Naive B cell (primary cell): ENCODE measurements around the gene OPRD1. TPM values are rescaled to one million over a fixed set of nuclear protein-coding genes. Genes with fewer than 3 reads are reported as not detected.

Source experiments
- ATAC-seq, 2 donors: fragments of 150-1000 bp; cut with Tn5 transposase; 2 replicates each; pipeline ENCODE4 v1.10.0; 2021; ENCODE audit warnings: low read depth in 2 of 2, mild to moderate bottlenecking in 2 of 2, moderate library complexity in 2 of 2
- DNase-seq: peaks from one replicate; pipeline ENCODE4 v3.0.0; 2022
- H3K27ac Mint-ChIP-seq, 6 donors: one replicate each; pipeline ENCODE4 v1.8.0; 2020 to 2022; ENCODE audit warnings: mild to moderate bottlenecking in 6 of 6, mixed read lengths in 6 of 6, moderate library complexity in 5 of 6, inconsistent platforms in 2 of 6
- H3K27me3 Mint-ChIP-seq, 3 donors: one replicate each; pipeline ENCODE4 v1.8.0; 2021 to 2022; ENCODE audit warnings: mixed read lengths in 3 of 3, mild to moderate bottlenecking in 1 of 3
- H3K36me3 Mint-ChIP-seq, 2 donors: one replicate each; pipeline ENCODE4 v1.8.0; 2020 to 2022; ENCODE audit warnings: mixed read lengths in 2 of 2, inconsistent platforms in 1 of 2, mild to moderate bottlenecking in 1 of 2
- H3K4me1 Mint-ChIP-seq, 3 donors: one replicate each; pipeline ENCODE4 v1.8.0; 2020 to 2022; ENCODE audit warnings: mixed read lengths in 3 of 3, inconsistent platforms in 1 of 3, mild to moderate bottlenecking in 1 of 3, moderate library complexity in 1 of 3
- H3K4me3 Mint-ChIP-seq, 8 donors: one replicate each; pipeline ENCODE4 v1.8.0; 2020 to 2022; ENCODE audit warnings: mild to moderate bottlenecking in 8 of 8, mixed read lengths in 8 of 8, moderate library complexity in 8 of 8, inconsistent platforms in 2 of 8
- H3K9me3 Mint-ChIP-seq, 7 donors: one replicate each; pipeline ENCODE4 v1.8.0; 2020 to 2022; ENCODE audit warnings: mixed read lengths in 7 of 7, mild to moderate bottlenecking in 5 of 7, inconsistent platforms in 2 of 7, moderate library complexity in 1 of 7
- polyA plus RNA-seq, 6 donors: library from polyadenylated mRNA; unstranded; fragments of 300-500 nt; fragmentation: Illumina TruSeq; gene quantifications; one replicate each; pipeline ENCODE4 v1.2.3, GENCODE V29; 2021; ENCODE audit warnings: low read depth in 6 of 6

Gene OPRD1
- polyA plus RNA-seq, 6 donors from 2014 or later: 0.03 to 0.07 (median 0.05) TPM; not detected in 1

- DNase-seq (no peak), ATAC-seq (no peak)
- H3K9me3 Mint-ChIP-seq: no peaks in the 10 kb centered on the region
- H3K27ac Mint-ChIP-seq: peak overlapping the region in 2 of 6 donors; percentile 47 to 63
- no peaks in the 10 kb centered on the region for H3K36me3 Mint-ChIP-seq
- peaks cover 36 to 68% (median 61%) of the 10 kb centered on the region in 3 donors for H3K4me1 Mint-ChIP-seq
- no peaks in the 10 kb centered on the region for H3K27me3 Mint-ChIP-seq
- peak overlapping the region in 3 of 8 donors; percentile 29 to 53 (median 33) for H3K4me3 Mint-ChIP-seq
Observed at GRCh38 chr1:28917757-28918118, 105.8 kb downstream of the OPRD1 start.

Other genes starting within 250 kb of the OPRD1 start
- gene RAB42, start 219.9 kb upstream of the OPRD1 start, polyA plus RNA-seq: under 1 TPM in 1 of 6 donors, not detected in 5; 0.53 TPM
- 10 to 100 TPM; 32.3 to 50.4 (median 47.6) TPM for gene TAF12, start 169.1 kb upstream of the OPRD1 start, polyA plus RNA-seq
- gene RNU11, start 163.6 kb upstream of the OPRD1 start, polyA plus RNA-seq: not detected
- gene GMEB1, start 143.4 kb upstream of the OPRD1 start, polyA plus RNA-seq: 10 to 100 TPM; 10.8 to 27.2 (median 20.4) TPM
- gene YTHDF2, start 75.2 kb upstream of the OPRD1 start, polyA plus RNA-seq: 100 to 1,000 TPM; 114 to 195 (median 133) TPM
- gene EPB41, start 102.4 kb downstream of the OPRD1 start, polyA plus RNA-seq: 10 to 100 TPM; 46.6 to 72.0 (median 62.5) TPM